ENCODE data around the gene NDUFAF3. TPM values are rescaled to one million over a fixed set of nuclear protein-coding genes. Genes with fewer than 3 reads are reported as not detected.

NDUFAF3 gene
- total and polyA plus RNA-seq, 2 of the 4 experiments (the other 2 are of a cell fraction), result 26.5 to 112 TPM

GRCh38 chr3:48991851-48992545 lies 29.9 kb upstream of the NDUFAF3 start:
- no peak overlapping the region for H3K4ac ChIP-seq (ENCODE audit: low read depth, low read length)
- no peak overlapping the region for H2BK5ac ChIP-seq (ENCODE audit: low read depth, low read length, poor library complexity, severe bottlenecking)
- H3K79me1 ChIP-seq (ENCODE audit: low read depth in 1 of 2, low read length in 2 of 2), result peaks cover 35 to 52% of the 10 kb centered on the region in 2 experiments
- H3K56ac ChIP-seq (ENCODE audit: extremely low read depth, insufficient read depth, low read length), result no peak overlapping the region
- no peak for TF ChIP-seq BHLHE40 (IDR thresholded peaks at IDR 0.05; ENCODE audit: low read depth, low read length)
- TF ChIP-seq RAD21 (IDR thresholded peaks at IDR 0.05; ENCODE audit: low read length), result no peak
- no peak for TF ChIP-seq CTCF (conservative IDR thresholded peaks at IDR 0.05; ENCODE audit: low read depth, low read length)
- TF ChIP-seq USF2 (IDR thresholded peaks at IDR 0.05; ENCODE audit: low read depth, low read length), result no peak
- TF ChIP-seq NFE2L2 (IDR thresholded peaks at IDR 0.05; ENCODE audit: low read depth, low read length), result no peak
- TF ChIP-seq CEBPB (IDR thresholded peaks at IDR 0.05; ENCODE audit: low read depth, low read length), result no peak
- no peak for TF ChIP-seq RCOR1 (IDR thresholded peaks at IDR 0.05; ENCODE audit: insufficient replicate concordance, low read length)
- TF ChIP-seq POLR2A (IDR thresholded peaks at IDR 0.05; ENCODE audit: low read depth, low read length), result no peak
- no peak for TF ChIP-seq CHD1 (IDR thresholded peaks at IDR 0.05; ENCODE audit: low read depth, low read length)
- no peak for TF ChIP-seq SMC3 (IDR thresholded peaks at IDR 0.05; ENCODE audit: low read depth, low read length)
- TF ChIP-seq, protein P1, sequence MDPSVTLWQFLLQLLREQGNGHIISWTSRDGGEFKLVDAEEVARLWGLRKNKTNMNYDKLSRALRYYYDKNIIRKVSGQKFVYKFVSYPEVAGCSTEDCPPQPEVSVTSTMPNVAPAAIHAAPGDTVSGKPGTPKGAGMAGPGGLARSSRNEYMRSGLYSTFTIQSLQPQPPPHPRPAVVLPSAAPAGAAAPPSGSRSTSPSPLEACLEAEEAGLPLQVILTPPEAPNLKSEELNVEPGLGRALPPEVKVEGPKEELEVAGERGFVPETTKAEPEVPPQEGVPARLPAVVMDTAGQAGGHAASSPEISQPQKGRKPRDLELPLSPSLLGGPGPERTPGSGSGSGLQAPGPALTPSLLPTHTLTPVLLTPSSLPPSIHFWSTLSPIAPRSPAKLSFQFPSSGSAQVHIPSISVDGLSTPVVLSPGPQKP (IDR thresholded peaks at IDR 0.05; ENCODE audit: borderline replicate concordance, low read depth, low read length), result no peak
- TF ChIP-seq RFX5 (IDR thresholded peaks at IDR 0.05; ENCODE audit: low read depth, low read length), result no peak
- no peak for TF ChIP-seq FOS (IDR thresholded peaks at IDR 0.05; ENCODE audit: low read depth, low read length)
- H3K9me3 ChIP-seq (ENCODE audit: control insufficient read depth, insufficient read depth, low read length), result no peaks in the 10 kb centered on the region
- intact Hi-C loops (cut with micrococcal nuclease), result no loop called here
- H3K36me3 ChIP-seq (ENCODE audit: control insufficient read depth, insufficient read depth, low read length), result peaks cover 3% of the 10 kb centered on the region; the same call in 1 of the 2 replicates
- H2AK9ac ChIP-seq (replicated peaks; ENCODE audit: low read depth, low read length, poor library complexity), result no peak overlapping the region
- H4K20me1 ChIP-seq (ENCODE audit: insufficient read depth, low read length), result no peaks in the 10 kb centered on the region; the same call in 1 of the 2 replicates
- no peak overlapping the region; the same call in 1 of the 2 replicates for H3K14ac ChIP-seq (replicated peaks; ENCODE audit: low read depth, low read length)
- 90% methylated on average over 2 of the region's 5 CpGs; no CpG with 5 or more reads in 1 of the 2 experiments for WGBS, 2 experiments (ENCODE audit: extremely low coverage in 2 of 2, insufficient read length in 1 of 2)
- dilution Hi-C loops (cut with HindIII; ENCODE audit: low sequenced_read_pairs, unreplicated experiment), result no loop called here
- H4K8ac ChIP-seq (ENCODE audit: low read depth in 2 of 2, low read length in 2 of 2), result no peak overlapping the region
- no peak overlapping the region for H3K4me3 ChIP-seq (ENCODE audit: insufficient read depth, low read depth, low read length)
- H3K9ac ChIP-seq (ENCODE audit: low read depth, low read length), result no peak overlapping the region
- H3K27ac ChIP-seq (ENCODE audit: insufficient read depth, low read length), result no peak overlapping the region
- H2AK5ac ChIP-seq (ENCODE audit: low read depth, low read length), result 0 out of 2 replicates have a peak overlapping the region, but pooled peaks have one; percentile 0
- in situ Hi-C loops (cut with MboI; ENCODE audit: low sequenced_read_pairs), result no loop called here
- H2BK20ac ChIP-seq (ENCODE audit: low read depth, low read length), result no peak overlapping the region
- H2BK15ac ChIP-seq (ENCODE audit: low read depth, low read length), result no peak overlapping the region
- BruUV-seq (replicated peaks), result no TSS peak
- ChIA-PET POLR2A (ENCODE audit: unreplicated experiment) (interaction anchor here (0.5 to 0.6 kb wide), 2 partner anchors 11 to 21 kb away, joined by 3 to 9 read pairs; no protein-coding TSS in a partner anchor), CTCF (no interaction called here)
- no peak overlapping the region for H2BK120ac ChIP-seq (ENCODE audit: low read depth, low read length)
- peaks cover 7% of the 10 kb centered on the region for H3K9me1 ChIP-seq (ENCODE audit: insufficient read depth, low read length)
- H3K18ac ChIP-seq (ENCODE audit: low read depth, low read length), result no peak overlapping the region
- no peak overlapping the region for H4K5ac ChIP-seq (ENCODE audit: low read depth, low read length)
- H3K27me3 ChIP-seq (ENCODE audit: control insufficient read depth, insufficient read depth, low read length), result no peaks in the 10 kb centered on the region
- peak overlapping the region; percentile 95; the same call in 1 of the 2 replicates for H3K4me2 ChIP-seq (ENCODE audit: low read depth, low read length)
- H3K23ac ChIP-seq (ENCODE audit: low read depth, low read length), result no peak overlapping the region; the same call in 1 of the 2 replicates
- H2AFZ ChIP-seq (replicated peaks; ENCODE audit: low read length, poor library complexity), result no peak overlapping the region
- peaks cover 14% of the 10 kb centered on the region for H3K4me1 ChIP-seq (ENCODE audit: control insufficient read depth, insufficient read depth, low read length)
- DNase-seq (no peak), ATAC-seq (ENCODE audit: low read depth) (no peak)
- H4K91ac ChIP-seq (ENCODE audit: insufficient read depth, low read depth, low read length), result no peak overlapping the region

Measured in IMR-90 (cell line).